Measurements from ENCODE around the gene PLEKHH2.

The PLEKHH2 gene

GRCh38 chr2:43802135-43802534, 165.1 kb downstream of the PLEKHH2 start:
- DNase-seq (ENCODE audit: extremely low read depth in 1 of 2, low read depth in 1 of 2): no peak

- DNase-seq (ENCODE audit: extremely low read depth in 1 of 2, low read depth in 1 of 2): no peak
Observed at GRCh38 chr2:43803113-43803512, 166.1 kb downstream of the PLEKHH2 start.

- no peak for DNase-seq (ENCODE audit: extremely low read depth in 1 of 2, low read depth in 1 of 2)
Observed at GRCh38 chr2:43806719-43807031, 169.6 kb downstream of the PLEKHH2 start.

- DNase-seq (ENCODE audit: extremely low read depth in 1 of 2, low read depth in 1 of 2): no peak
Observed at GRCh38 chr2:43810452-43810851, 173.4 kb downstream of the PLEKHH2 start.

- no peak for DNase-seq (ENCODE audit: extremely low read depth in 1 of 2, low read depth in 1 of 2)
Observed at GRCh38 chr2:43810888-43811287, 173.8 kb downstream of the PLEKHH2 start.

GRCh38 chr2:43812006-43812405, 174.9 kb downstream of the PLEKHH2 start:
- DNase-seq (ENCODE audit: extremely low read depth in 1 of 2, low read depth in 1 of 2): no peak

GRCh38 chr2:43812947-43813346, 175.9 kb downstream of the PLEKHH2 start:
- no peak for DNase-seq (ENCODE audit: extremely low read depth in 1 of 2, low read depth in 1 of 2)

GRCh38 chr2:43814711-43815110, 177.7 kb downstream of the PLEKHH2 start:
- DNase-seq (ENCODE audit: extremely low read depth in 1 of 2, low read depth in 1 of 2): no peak
